Suprapubic skin (tissue), 3 donors: ENCODE results near the gene C11orf42.

ENCODE experiments used
- EP300 ChIP-seq: sonication (generic); formaldehyde crosslinking; IDR thresholded peaks from one replicate; pipeline ENCODE4 v1.6.1; 2017; ENCODE audit warnings: antibody characterized with exemption
- TF ChIP-seq, protein P1 (sequence below), 2 donors: fragments of 200-600 bp in 1 of 2; fragments of 450-650 bp in 1 of 2; sonication (generic) in 1 of 2; IDR thresholded peaks; one replicate each; pipeline ENCODE4 v1.5.1; 2016 to 2019; ENCODE audit warnings: antibody characterized with exemption in 2 of 2, mild to moderate bottlenecking in 1 of 2, moderate library complexity in 1 of 2

DNA sequence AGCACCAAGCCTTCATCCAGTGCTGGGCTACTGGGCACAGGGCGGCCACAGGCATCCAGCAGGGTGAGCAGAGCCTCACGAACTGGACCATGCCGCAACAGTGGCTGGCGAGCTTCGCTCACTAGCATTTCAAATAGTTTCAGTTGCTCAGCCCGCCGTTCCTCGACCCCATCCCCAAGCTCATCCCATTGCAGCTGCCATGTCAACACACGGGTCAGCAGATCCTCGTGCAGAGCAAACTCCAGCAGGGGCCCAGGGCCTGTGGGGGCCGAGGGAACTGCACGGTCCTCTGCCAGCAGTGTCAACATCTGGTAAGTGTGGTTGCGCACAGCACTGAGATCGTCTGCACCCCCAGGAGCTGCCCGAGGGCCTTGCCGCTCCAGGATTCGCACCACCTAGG is 18.5 kb downstream of the C11orf42 start:
- no peak for TF ChIP-seq EP300
- TF ChIP-seq, protein P1, sequence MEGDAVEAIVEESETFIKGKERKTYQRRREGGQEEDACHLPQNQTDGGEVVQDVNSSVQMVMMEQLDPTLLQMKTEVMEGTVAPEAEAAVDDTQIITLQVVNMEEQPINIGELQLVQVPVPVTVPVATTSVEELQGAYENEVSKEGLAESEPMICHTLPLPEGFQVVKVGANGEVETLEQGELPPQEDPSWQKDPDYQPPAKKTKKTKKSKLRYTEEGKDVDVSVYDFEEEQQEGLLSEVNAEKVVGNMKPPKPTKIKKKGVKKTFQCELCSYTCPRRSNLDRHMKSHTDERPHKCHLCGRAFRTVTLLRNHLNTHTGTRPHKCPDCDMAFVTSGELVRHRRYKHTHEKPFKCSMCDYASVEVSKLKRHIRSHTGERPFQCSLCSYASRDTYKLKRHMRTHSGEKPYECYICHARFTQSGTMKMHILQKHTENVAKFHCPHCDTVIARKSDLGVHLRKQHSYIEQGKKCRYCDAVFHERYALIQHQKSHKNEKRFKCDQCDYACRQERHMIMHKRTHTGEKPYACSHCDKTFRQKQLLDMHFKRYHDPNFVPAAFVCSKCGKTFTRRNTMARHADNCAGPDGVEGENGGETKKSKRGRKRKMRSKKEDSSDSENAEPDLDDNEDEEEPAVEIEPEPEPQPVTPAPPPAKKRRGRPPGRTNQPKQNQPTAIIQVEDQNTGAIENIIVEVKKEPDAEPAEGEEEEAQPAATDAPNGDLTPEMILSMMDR (IDR thresholded peaks at IDR 0.05): no peak
